ENCODE measurements around the gene GPX2.
A peak's percentile ranks its signal among the peaks of the same experiment; 100 is the strongest.

Gene GPX2

DNA sequence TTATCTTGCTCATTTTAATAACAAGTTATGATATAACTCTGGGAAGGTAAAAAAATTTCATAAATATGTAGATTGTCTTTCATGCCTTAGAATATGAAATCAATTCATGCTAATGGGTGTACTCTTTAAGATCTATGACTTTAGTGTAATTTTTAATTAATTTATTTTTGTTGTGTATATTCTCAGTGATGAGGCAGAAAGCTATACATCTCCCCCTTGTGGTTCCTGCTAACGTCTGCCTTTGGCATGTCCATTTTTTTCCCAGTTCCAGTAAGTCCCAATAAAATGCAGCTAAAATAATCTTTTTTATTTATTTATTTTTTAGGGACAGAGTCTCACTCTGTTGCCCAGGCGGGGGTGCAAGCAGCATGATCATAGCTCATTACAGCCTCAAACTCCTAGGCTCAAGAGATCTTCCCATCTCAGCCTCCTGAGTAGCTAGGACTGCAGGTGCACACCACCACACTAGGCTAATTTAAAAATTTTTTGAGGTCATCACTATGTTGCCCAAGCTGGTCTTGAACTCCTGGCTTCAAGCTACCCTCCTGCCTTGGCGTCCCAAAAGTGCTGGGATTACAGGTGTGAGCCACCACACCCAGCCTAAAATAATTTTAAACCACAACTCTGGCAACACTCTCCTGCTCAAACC, 31.6 kb downstream of the GPX2 start:
- DNase-seq = peak; percentile 47

DNA sequence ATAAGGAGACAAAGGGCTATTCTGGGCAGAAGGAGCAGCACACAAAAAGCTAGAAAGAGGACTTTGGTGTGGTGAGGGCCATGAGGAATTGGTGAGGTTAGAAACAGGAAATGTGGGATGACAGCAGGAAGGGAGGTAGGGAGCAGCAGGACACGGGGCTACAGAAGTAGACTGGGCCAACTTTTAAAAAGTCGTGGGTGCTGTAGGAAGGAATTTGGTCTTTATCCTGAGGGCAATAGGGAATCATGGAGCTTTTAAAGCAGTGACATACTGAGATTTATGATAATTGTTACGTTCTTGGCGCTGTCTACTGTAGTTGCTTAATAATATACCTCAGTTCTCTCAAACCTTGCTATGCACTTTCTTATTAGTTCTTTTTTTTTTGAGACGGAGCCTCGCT, 36.5 kb downstream of the GPX2 start:
- no peak for DNase-seq

DNA sequence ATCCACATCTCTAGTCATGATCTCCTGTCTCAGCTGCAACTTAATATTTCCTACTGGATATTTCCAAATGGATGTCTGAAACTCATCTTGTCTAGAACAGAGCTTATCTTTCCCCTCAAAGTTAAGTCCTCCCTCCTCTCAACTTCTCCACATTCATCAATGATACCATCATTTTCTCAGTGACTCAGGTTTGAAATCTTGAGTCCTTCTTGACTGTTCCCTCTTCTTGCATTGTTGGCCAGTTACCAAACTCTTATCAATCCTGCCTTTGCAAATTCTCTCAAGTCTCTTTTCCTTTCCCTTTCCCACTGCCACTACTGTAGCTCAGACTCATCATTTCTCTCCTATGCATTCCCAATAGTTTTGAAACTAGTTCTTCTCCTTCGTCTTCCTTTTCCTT, 42.6 kb downstream of the GPX2 start:
- peak; percentile 17 for DNase-seq

DNA sequence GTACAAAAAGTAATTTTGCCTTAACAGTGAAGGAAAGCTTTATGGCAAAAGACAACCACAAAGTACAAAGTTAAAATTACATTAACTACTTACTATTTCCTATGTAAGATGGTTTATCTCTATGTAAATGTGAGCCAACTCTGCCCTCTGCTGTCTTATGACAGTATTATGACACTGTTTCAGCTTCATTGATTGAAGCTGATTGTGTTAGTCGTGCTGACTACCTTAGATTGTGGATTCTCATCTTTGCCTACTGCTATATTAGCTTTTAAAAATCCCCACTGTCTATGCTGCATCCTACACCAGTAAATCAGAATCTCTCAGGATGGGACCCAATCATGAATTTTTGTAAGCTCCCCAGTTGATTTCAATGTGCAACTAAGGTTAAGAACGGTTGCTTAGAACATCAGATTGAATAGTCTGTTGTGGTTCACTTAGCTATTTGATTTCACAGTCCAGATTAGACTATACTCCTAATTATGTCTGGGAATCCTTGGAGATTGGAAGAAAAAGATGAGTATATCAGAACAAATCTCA, 50.6 kb downstream of the GPX2 start:
- peak; percentile 59 for DNase-seq

DNA sequence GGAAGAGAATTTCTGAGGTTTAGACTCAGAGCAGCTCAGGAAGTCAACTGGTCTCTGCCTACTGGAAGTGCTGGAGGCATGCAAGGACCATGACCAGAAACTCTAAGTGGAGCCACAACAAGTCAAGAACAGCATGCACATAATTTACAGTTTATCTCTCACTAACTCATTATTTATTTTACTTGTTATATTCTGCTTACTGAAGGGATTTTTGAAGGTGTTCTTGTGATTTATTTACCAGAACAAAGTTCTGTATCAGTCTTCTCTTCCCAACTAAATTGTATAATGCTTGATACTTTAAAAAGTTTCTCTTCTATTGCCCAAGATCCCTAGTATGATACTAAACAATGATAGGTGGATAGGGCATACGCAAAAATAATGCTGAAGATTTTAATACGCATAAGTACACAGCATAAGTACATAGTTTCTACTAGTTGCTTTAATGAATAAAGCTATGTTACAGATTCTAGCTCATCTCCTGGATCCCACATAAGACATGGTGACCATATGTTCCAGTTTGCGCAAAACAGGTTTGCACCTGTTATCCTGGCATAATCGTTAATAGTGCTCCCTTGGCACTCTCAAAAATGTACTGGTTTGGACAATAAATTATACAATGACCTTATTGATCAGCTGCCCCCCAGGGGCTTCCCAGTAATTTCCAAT, 51.2 kb downstream of the GPX2 start:
- DNase-seq = no peak

DNA sequence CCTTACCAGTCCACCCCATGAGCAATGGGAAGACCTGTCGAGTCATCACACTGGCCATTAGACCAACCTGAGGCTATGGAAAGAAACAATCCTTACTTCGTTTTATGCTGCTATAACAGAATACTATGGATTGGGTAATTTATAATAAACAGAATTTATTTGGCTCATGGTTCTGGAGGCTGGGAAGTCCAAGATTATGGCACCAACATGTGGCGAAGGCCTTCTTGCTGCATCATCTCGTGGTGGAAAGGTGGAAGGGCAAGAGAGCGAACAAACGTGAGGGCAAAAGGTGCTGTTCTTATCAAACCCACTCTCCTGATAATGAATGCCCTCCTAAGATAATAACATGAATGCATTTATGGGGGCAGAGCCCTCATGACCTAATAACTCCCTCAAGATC, 53.2 kb downstream of the GPX2 start:
- DNase-seq = no peak

Data from kidney glomerular epithelial cell (primary cell).